AG09309 (cell line): ENCODE measurements around the gene PARVG.

ENCODE experiments used
- DNase-seq: peaks from one replicate; pipeline ENCODE4 v3.0.0-alpha.2; 2010; ENCODE audit warnings: low read depth
- H3K4me3 ChIP-seq: 2 replicates; pipeline ENCODE4 v1.5.1; 2011; ENCODE audit warnings: mild to moderate bottlenecking, low read depth, low read length, moderate library complexity; ENCODE audit not compliant: control insufficient read depth
- TF ChIP-seq, protein P1 (sequence below): IDR thresholded peaks from 2 replicates; pipeline ENCODE4 v1.5.1; 2011; ENCODE audit warnings: mild to moderate bottlenecking, low read depth, low read length, inconsistent platforms; ENCODE audit not compliant: insufficient read depth, control insufficient read depth; ENCODE audit errors: missing control alignments

PARVG gene, protein sequence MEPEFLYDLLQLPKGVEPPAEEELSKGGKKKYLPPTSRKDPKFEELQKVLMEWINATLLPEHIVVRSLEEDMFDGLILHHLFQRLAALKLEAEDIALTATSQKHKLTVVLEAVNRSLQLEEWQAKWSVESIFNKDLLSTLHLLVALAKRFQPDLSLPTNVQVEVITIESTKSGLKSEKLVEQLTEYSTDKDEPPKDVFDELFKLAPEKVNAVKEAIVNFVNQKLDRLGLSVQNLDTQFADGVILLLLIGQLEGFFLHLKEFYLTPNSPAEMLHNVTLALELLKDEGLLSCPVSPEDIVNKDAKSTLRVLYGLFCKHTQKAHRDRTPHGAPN

GRCh38 chr22:44180706-44181032 lies at the start of gene PARVG:
Gene PARVG (plus strand): TSS chr22:44180925. CDS start chr22:44183330, 2,405 bp downstream.
- H3K4me3 ChIP-seq: no peak within 1 kb of the TSS
- no peak for DNase-seq
- TF ChIP-seq, protein P1, sequence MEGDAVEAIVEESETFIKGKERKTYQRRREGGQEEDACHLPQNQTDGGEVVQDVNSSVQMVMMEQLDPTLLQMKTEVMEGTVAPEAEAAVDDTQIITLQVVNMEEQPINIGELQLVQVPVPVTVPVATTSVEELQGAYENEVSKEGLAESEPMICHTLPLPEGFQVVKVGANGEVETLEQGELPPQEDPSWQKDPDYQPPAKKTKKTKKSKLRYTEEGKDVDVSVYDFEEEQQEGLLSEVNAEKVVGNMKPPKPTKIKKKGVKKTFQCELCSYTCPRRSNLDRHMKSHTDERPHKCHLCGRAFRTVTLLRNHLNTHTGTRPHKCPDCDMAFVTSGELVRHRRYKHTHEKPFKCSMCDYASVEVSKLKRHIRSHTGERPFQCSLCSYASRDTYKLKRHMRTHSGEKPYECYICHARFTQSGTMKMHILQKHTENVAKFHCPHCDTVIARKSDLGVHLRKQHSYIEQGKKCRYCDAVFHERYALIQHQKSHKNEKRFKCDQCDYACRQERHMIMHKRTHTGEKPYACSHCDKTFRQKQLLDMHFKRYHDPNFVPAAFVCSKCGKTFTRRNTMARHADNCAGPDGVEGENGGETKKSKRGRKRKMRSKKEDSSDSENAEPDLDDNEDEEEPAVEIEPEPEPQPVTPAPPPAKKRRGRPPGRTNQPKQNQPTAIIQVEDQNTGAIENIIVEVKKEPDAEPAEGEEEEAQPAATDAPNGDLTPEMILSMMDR: no peak

DNA sequence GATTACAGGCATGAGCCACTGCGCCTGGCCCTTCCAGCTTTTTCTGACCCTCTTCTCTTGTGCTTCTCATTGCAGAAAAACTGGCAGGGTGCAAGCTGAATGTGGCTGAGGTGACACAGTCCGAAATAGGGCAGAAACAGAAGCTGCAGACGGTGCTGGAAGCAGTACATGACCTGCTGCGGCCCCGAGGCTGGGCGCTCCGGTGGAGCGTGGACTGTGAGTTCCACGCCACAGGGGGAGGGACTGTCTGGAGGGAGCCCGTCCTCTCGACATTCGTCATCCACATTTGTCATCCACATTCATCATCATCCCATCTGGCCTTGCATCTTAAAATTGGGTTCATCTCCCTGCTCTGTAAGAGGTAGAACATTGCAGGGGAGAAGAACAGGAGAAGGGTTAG lies 49.3 kb upstream of the PARVG start:
- no peak for DNase-seq
- TF ChIP-seq, protein P1: no peak
- no peak overlapping the region for H3K4me3 ChIP-seq

GRCh38 chr22:44131989-44132685 lies 48.6 kb upstream of the PARVG start:
- H3K4me3 ChIP-seq: no peak overlapping the region
- TF ChIP-seq, protein P1: no peak
- no peak for DNase-seq

- TF ChIP-seq, protein P1: no peak
- no peak for DNase-seq
- H3K4me3 ChIP-seq: no peak overlapping the region
Observed at GRCh38 chr22:44132724-44133123, 48.0 kb upstream of the PARVG start.

GRCh38 chr22:44133161-44133560 lies 47.6 kb upstream of the PARVG start:
- TF ChIP-seq, protein P1: no peak
- no peak for DNase-seq
- no peak overlapping the region for H3K4me3 ChIP-seq

- H3K4me3 ChIP-seq: no peak overlapping the region
- DNase-seq: peak; percentile 44
- TF ChIP-seq, protein P1: no peak
Observed at GRCh38 chr22:44133901-44134571, 46.7 kb upstream of the PARVG start.
